K562 (cell line): ENCODE data around the gene GALNS. TPM values are rescaled to one million over a fixed set of nuclear protein-coding genes. Genes with fewer than 3 reads are reported as not detected.

Experiments used
- CBX5 ChIP-seq: IDR thresholded peaks from 2 replicates; pipeline ENCODE4 v1.6.1; 2014; ENCODE audit warnings: low read depth, borderline replicate concordance
- CCNT2 ChIP-seq: IDR thresholded peaks from 2 replicates; pipeline ENCODE4 v1.6.1; 2011; ENCODE audit warnings: borderline replicate concordance, low read depth, mild to moderate bottlenecking, moderate library complexity, mixed read lengths, low read length; ENCODE audit not compliant: insufficient read length; ENCODE audit errors: extremely low read depth
- RFX5 ChIP-seq: IDR thresholded peaks from 2 replicates; pipeline ENCODE4 v1.6.1; 2011; ENCODE audit warnings: low read depth, mild to moderate bottlenecking, improper control_type of control experiment, low read length
- ZNF324 ChIP-seq: fragments of 250-450 bp; sonication (Bioruptor Pico); IDR thresholded peaks from 2 replicates; pipeline ENCODE4 v1.4.0; 2020; ENCODE audit warnings: mild to moderate bottlenecking
- polyA plus RNA-seq, 8 experiments: library from polyadenylated mRNA; depleted of rRNA in 4 of 8; stranded (reverse) in 5 of 8; unstranded in 3 of 8; fragments of >200 nt; fragmentation: Nextera tagmentation in 2 of 8; fragmentation: Illumina TruSeq in 1 of 8; extraction: Ambion mirVana in 2 of 8; extraction: Trizol in 1 of 8; gene quantifications; 2 replicates each; pipeline versions ENCODE4 v1.2.1 to v1.2.3, GENCODE V29; 2011 to 2014; ENCODE audit warnings: inconsistent platforms in 1 of 8, missing spikeins in 1 of 8
- total RNA-seq, 7 experiments: library from RNA; depleted of rRNA in 6 of 7; stranded (reverse); fragments of >200 nt in 6 of 7; fragmentation: Illumina TruSeq in 2 of 7; extraction: Trizol in 2 of 7; gene quantifications; 2 replicates each; pipeline versions ENCODE4 v1.2.1 to v1.2.3, GENCODE V29; 2011 to 2021; ENCODE audit warnings: low replicate concordance in 1 of 7
- TF ChIP-seq, protein P1 (sequence below): fragments of 250-450 bp; sonication (Bioruptor Pico); IDR thresholded peaks from 2 replicates; pipeline ENCODE4 v1.5.1; 2021; ENCODE audit warnings: mild to moderate bottlenecking
- TF ChIP-seq, protein P2 (sequence below): sonication (generic); formaldehyde crosslinking; IDR thresholded peaks from 2 replicates; pipeline ENCODE4 v1.8.0; 2023; ENCODE audit warnings: mild to moderate bottlenecking, missing genetic modification reagents
- TF ChIP-seq, protein P3 (sequence below), 3 experiments: IDR thresholded peaks in 2 of 3; conservative IDR thresholded peaks in 1 of 3; 2 replicates each; pipeline ENCODE4 v1.5.1; 2011 to 2012; ENCODE audit warnings: low read length in 3 of 3, mild to moderate bottlenecking in 3 of 3, control low read depth in 2 of 3, improper control_type of control experiment in 1 of 3, inconsistent platforms in 1 of 3, low read depth in 1 of 3, mixed read lengths in 1 of 3, moderate library complexity in 1 of 3; ENCODE audit not compliant: insufficient read depth in 2 of 3
- TF ChIP-seq, protein P4 (sequence below), 2 experiments: fragments of 450-650 bp; formaldehyde crosslinking in 1 of 2; IDR thresholded peaks; 2 replicates each; pipeline versions ENCODE4 v1.4.0 to v1.6.1; 2014 to 2020; ENCODE audit warnings: mild to moderate bottlenecking in 2 of 2, borderline replicate concordance in 1 of 2, low read depth in 1 of 2

Gene GALNS
- total and polyA plus RNA-seq, 9 of the 15 experiments (the other 6 are each of a cell fraction or from before 2014, with no cell fraction given): 0.38 to 13.2 (median 4.3) TPM

DNA sequence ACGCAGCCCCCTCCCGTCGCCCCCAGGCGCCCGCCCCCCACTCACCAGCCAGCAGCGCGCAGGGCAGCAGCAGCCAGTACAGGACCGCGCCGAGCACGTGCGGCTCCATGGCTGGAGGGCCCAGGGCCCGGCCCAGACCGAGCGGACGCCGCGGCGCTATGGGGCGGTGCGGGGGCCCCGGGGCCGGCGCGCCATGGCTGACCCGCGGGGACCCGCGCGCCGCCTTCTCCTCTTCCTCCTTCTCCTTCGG is 72.0 kb downstream of the GALNS start (continued):
- TF ChIP-seq, protein P1, sequence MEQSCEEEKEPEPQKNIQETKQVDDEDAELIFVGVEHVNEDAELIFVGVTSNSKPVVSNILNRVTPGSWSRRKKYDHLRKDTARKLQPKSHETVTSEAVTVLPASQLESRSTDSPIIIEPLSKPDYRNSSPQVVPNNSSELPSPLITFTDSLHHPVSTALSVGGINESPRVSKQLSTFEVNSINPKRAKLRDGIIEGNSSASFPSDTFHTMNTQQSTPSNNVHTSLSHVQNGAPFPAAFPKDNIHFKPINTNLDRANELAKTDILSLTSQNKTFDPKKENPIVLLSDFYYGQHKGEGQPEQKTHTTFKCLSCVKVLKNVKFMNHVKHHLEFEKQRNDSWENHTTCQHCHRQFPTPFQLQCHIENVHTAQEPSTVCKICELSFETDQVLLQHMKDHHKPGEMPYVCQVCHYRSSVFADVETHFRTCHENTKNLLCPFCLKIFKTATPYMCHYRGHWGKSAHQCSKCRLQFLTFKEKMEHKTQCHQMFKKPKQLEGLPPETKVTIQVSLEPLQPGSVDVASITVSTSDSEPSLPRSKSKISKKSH (CRISPR knock-in tag): no peak
- TF ChIP-seq, protein P2, sequence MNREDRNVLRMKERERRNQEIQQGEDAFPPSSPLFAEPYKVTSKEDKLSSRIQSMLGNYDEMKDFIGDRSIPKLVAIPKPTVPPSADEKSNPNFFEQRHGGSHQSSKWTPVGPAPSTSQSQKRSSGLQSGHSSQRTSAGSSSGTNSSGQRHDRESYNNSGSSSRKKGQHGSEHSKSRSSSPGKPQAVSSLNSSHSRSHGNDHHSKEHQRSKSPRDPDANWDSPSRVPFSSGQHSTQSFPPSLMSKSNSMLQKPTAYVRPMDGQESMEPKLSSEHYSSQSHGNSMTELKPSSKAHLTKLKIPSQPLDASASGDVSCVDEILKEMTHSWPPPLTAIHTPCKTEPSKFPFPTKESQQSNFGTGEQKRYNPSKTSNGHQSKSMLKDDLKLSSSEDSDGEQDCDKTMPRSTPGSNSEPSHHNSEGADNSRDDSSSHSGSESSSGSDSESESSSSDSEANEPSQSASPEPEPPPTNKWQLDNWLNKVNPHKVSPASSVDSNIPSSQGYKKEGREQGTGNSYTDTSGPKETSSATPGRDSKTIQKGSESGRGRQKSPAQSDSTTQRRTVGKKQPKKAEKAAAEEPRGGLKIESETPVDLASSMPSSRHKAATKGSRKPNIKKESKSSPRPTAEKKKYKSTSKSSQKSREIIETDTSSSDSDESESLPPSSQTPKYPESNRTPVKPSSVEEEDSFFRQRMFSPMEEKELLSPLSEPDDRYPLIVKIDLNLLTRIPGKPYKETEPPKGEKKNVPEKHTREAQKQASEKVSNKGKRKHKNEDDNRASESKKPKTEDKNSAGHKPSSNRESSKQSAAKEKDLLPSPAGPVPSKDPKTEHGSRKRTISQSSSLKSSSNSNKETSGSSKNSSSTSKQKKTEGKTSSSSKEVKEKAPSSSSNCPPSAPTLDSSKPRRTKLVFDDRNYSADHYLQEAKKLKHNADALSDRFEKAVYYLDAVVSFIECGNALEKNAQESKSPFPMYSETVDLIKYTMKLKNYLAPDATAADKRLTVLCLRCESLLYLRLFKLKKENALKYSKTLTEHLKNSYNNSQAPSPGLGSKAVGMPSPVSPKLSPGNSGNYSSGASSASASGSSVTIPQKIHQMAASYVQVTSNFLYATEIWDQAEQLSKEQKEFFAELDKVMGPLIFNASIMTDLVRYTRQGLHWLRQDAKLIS (CRISPR knock-in tag): no peak
- TF ChIP-seq CCNT2: no peak
- TF ChIP-seq CBX5: no peak
- TF ChIP-seq ZNF324: no peak
- TF ChIP-seq, protein P3, sequence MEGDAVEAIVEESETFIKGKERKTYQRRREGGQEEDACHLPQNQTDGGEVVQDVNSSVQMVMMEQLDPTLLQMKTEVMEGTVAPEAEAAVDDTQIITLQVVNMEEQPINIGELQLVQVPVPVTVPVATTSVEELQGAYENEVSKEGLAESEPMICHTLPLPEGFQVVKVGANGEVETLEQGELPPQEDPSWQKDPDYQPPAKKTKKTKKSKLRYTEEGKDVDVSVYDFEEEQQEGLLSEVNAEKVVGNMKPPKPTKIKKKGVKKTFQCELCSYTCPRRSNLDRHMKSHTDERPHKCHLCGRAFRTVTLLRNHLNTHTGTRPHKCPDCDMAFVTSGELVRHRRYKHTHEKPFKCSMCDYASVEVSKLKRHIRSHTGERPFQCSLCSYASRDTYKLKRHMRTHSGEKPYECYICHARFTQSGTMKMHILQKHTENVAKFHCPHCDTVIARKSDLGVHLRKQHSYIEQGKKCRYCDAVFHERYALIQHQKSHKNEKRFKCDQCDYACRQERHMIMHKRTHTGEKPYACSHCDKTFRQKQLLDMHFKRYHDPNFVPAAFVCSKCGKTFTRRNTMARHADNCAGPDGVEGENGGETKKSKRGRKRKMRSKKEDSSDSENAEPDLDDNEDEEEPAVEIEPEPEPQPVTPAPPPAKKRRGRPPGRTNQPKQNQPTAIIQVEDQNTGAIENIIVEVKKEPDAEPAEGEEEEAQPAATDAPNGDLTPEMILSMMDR (IDR thresholded peaks at IDR 0.05 in 2 of 3, conservative IDR thresholded peaks at IDR 0.05 in 1 of 3; ENCODE audit: insufficient read depth in 2 of 3, low read depth in 1 of 3, low read length in 3 of 3): peak in 1 of 3 experiments; percentile 2; a peak in 1 of 6 replicates
- TF ChIP-seq RFX5: no peak
- TF ChIP-seq, protein P4, sequence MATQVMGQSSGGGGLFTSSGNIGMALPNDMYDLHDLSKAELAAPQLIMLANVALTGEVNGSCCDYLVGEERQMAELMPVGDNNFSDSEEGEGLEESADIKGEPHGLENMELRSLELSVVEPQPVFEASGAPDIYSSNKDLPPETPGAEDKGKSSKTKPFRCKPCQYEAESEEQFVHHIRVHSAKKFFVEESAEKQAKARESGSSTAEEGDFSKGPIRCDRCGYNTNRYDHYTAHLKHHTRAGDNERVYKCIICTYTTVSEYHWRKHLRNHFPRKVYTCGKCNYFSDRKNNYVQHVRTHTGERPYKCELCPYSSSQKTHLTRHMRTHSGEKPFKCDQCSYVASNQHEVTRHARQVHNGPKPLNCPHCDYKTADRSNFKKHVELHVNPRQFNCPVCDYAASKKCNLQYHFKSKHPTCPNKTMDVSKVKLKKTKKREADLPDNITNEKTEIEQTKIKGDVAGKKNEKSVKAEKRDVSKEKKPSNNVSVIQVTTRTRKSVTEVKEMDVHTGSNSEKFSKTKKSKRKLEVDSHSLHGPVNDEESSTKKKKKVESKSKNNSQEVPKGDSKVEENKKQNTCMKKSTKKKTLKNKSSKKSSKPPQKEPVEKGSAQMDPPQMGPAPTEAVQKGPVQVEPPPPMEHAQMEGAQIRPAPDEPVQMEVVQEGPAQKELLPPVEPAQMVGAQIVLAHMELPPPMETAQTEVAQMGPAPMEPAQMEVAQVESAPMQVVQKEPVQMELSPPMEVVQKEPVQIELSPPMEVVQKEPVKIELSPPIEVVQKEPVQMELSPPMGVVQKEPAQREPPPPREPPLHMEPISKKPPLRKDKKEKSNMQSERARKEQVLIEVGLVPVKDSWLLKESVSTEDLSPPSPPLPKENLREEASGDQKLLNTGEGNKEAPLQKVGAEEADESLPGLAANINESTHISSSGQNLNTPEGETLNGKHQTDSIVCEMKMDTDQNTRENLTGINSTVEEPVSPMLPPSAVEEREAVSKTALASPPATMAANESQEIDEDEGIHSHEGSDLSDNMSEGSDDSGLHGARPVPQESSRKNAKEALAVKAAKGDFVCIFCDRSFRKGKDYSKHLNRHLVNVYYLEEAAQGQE (IDR thresholded peaks at IDR 0.05; ENCODE audit: borderline replicate concordance): no peak
- TF ChIP-seq, protein P4 (CRISPR knock-in tag; IDR thresholded peaks at IDR 0.05; ENCODE audit: low read depth): no peak
